CD4-positive, alpha-beta T cell (primary cell): ENCODE measurements around the gene LRP4. TPM values are rescaled to one million over a fixed set of nuclear protein-coding genes. Genes with fewer than 3 reads are reported as not detected.

Experiments used
- ATAC-seq: fragments of 200-7000 bp; cut with Tn5 transposase; one replicate; pipeline ENCODE4 v1.10.0; 2022; ENCODE audit warnings: mild to moderate bottlenecking; ENCODE audit not compliant: poor library complexity
- CTCF ChIA-PET: fragments of 350-600 bp; sonication (Branson Sonifier 250); formaldehyde crosslinking; loops from one replicate; lab custom pipeline; 2021; ENCODE audit warnings: antibody characterized with exemption, inconsistent platforms; lab: Charles Lee
- POLR2A ChIA-PET: fragments of 350-600 bp; sonication (Branson Sonifier 250); formaldehyde crosslinking; loops from one replicate; lab custom pipeline; 2021; ENCODE audit warnings: antibody characterized with exemption, inconsistent platforms; lab: Charles Lee
- DNase-seq, 14 experiments: peaks; one replicate each; pipeline ENCODE4 v3.0.0-alpha.2; 2013 to 2020; ENCODE audit warnings: mixed read lengths in 2 of 14
- H3K27ac ChIP-seq, 2 donors: one replicate each; pipeline versions ENCODE4 v1.5.1 to v1.7.0; 2013; ENCODE audit warnings: low read length in 2 of 2, low read depth in 1 of 2, mild to moderate bottlenecking in 1 of 2
- H3K27me3 ChIP-seq, 2 experiments: 1 replicate in 1 of 2; 2 replicates in 1 of 2; pipeline versions ENCODE4 v1.6.1 to v1.7.0; 2013; ENCODE audit warnings: low read length in 2 of 2, control low read depth in 1 of 2, mild to moderate bottlenecking in 1 of 2, moderate library complexity in 1 of 2; ENCODE audit not compliant: insufficient read depth in 2 of 2, control insufficient read depth in 1 of 2
- H3K36me3 ChIP-seq: one replicate; pipeline ENCODE4 v1.6.1; 2013; ENCODE audit warnings: low read length, control low read depth; ENCODE audit not compliant: insufficient read depth
- H3K4me1 ChIP-seq: one replicate; pipeline ENCODE4 v1.6.1; 2013; ENCODE audit warnings: low read length, control low read depth; ENCODE audit not compliant: insufficient read depth
- H3K4me3 ChIP-seq: one replicate; pipeline ENCODE4 v1.5.1; 2013; ENCODE audit warnings: mild to moderate bottlenecking, low read length, moderate library complexity
- H3K9me3 ChIP-seq, 2 experiments: 1 replicate in 1 of 2; 2 replicates in 1 of 2; pipeline versions ENCODE4 v1.6.1 to v1.7.0; 2013; ENCODE audit warnings: low read length in 2 of 2, mild to moderate bottlenecking in 2 of 2, control low read depth in 1 of 2, moderate library complexity in 1 of 2; ENCODE audit not compliant: control insufficient read depth in 1 of 2, insufficient read depth in 1 of 2
- H3K27ac Mint-ChIP-seq: one replicate; pipeline ENCODE4 v1.8.0; 2020; ENCODE audit warnings: mixed read lengths
- H3K27me3 Mint-ChIP-seq: one replicate; pipeline ENCODE4 v1.8.0; 2021; ENCODE audit warnings: mixed read lengths
- H3K36me3 Mint-ChIP-seq: one replicate; pipeline ENCODE4 v1.8.0; 2021; ENCODE audit warnings: low read depth, mixed read lengths
- H3K4me1 Mint-ChIP-seq: one replicate; pipeline ENCODE4 v1.8.0; 2021; ENCODE audit warnings: low read depth, mixed read lengths
- H3K4me3 Mint-ChIP-seq: one replicate; pipeline ENCODE4 v1.8.0; 2020; ENCODE audit warnings: mild to moderate bottlenecking, mixed read lengths
- H3K9me3 Mint-ChIP-seq: one replicate; pipeline ENCODE4 v1.8.0; 2020; ENCODE audit warnings: mixed read lengths
- intact Hi-C, 2 experiments: fragments of 100-400 bp; cut with DNase I in 1 of 2; cut with micrococcal nuclease in 1 of 2; formaldehyde crosslinking; loops; one replicate each; pipeline versions ENCODE4 v1.15.1 to v1.9.0; 2023 to 2025; cut with DNase I, micrococcal nuclease
- total RNA-seq, 174 experiments: library from RNA in 2 of 174; stranded (reverse) in 2 of 174; gene quantifications; one replicate each; pipeline ENCODE4 v1.2.3 and lab custom pipeline; 2021 to 2026
- TF ChIP-seq, protein P1 (sequence below): fragments of 200-600 bp; IDR thresholded peaks from one replicate; pipeline ENCODE4 v1.8.0; 2022; ENCODE audit warnings: antibody characterized with exemption, mild to moderate bottlenecking

LRP4 gene
- total RNA-seq, 2 experiments from 2014 or later, result not detected

DNA sequence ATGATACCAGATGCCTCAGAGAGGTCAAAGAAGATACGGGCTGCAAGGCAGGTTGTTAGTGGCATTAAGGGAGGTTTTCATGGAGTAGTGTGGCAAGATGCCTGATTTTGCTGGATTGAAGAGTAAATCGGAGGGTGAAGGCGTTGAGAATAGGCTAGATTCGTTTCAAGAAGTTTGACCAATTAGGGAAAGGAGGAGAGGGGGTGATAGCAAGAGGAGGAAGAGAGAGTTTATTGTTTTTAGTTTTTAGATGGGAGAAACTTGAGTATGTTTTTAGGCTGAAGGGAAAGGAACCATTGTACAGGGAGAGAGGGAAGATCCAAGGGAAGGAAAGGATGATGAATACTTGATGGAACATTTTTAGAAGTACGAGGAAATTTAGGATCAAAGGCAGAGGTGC is 34.7 kb upstream of the LRP4 start:
- Mint-ChIP-seq H3K4me3 (no peak overlapping the region), H3K36me3 (no peaks in the 10 kb centered on the region), H3K4me1 (peaks cover 9% of the 10 kb centered on the region), H3K27me3 (no peaks in the 10 kb centered on the region), H3K27ac (no peak overlapping the region), H3K9me3 (no peaks in the 10 kb centered on the region)
- CTCF ChIA-PET, result no interaction called here
- Histone ChIP-seq H3K27ac (no peak overlapping the region), H3K4me1 (no peaks in the 10 kb centered on the region), H3K9me3 (no peaks in the 10 kb centered on the region), H3K36me3 (no peaks in the 10 kb centered on the region), H3K27me3 (no peaks in the 10 kb centered on the region), H3K4me3 (no peak overlapping the region)
- DNase-seq, result no peak
- ATAC-seq, result no peak
- intact Hi-C loops, result no loop called here
- POLR2A ChIA-PET, result no interaction called here
- TF ChIP-seq, protein P1, sequence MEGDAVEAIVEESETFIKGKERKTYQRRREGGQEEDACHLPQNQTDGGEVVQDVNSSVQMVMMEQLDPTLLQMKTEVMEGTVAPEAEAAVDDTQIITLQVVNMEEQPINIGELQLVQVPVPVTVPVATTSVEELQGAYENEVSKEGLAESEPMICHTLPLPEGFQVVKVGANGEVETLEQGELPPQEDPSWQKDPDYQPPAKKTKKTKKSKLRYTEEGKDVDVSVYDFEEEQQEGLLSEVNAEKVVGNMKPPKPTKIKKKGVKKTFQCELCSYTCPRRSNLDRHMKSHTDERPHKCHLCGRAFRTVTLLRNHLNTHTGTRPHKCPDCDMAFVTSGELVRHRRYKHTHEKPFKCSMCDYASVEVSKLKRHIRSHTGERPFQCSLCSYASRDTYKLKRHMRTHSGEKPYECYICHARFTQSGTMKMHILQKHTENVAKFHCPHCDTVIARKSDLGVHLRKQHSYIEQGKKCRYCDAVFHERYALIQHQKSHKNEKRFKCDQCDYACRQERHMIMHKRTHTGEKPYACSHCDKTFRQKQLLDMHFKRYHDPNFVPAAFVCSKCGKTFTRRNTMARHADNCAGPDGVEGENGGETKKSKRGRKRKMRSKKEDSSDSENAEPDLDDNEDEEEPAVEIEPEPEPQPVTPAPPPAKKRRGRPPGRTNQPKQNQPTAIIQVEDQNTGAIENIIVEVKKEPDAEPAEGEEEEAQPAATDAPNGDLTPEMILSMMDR, result no peak

DNA sequence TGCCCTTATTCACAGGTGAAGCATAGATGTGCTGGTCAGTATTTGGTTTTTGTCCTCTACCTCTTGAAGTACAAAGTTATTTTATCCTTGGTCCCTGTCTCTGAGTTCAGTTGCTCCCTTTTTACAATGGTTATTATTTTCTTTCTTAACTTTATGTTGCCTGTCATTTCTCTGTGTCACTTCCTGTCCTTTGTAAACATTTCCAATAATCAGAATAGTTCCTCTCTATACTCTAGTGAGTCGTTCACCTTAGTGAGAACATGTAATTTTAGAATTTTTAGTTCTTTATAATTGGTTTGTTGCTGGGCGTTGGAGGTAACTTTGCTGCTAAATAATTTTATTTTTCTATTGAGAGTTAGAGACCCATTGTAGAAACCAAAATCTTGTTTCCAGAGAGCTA is 34.2 kb upstream of the LRP4 start:
- no peaks in the 10 kb centered on the region for H3K4me1 ChIP-seq
- Mint-ChIP-seq H3K4me1 (peaks cover 9% of the 10 kb centered on the region), H3K27me3 (no peaks in the 10 kb centered on the region), H3K36me3 (no peaks in the 10 kb centered on the region), H3K4me3 (no peak overlapping the region), H3K9me3 (no peaks in the 10 kb centered on the region), H3K27ac (no peak overlapping the region)
- POLR2A ChIA-PET, result no interaction called here
- intact Hi-C loops, result no loop called here
- no peaks in the 10 kb centered on the region for H3K36me3 ChIP-seq
- no peaks in the 10 kb centered on the region for H3K27me3 ChIP-seq
- no peak for DNase-seq
- CTCF ChIA-PET, result interaction anchor here (1.6 kb wide), 1 partner anchor 38 kb away, joined by 3 read pairs; no protein-coding TSS in a partner anchor
- TF ChIP-seq, protein P1, result no peak
- no peak for ATAC-seq
- H3K4me3 ChIP-seq, result no peak overlapping the region
- H3K9me3 ChIP-seq, result no peaks in the 10 kb centered on the region
- no peak overlapping the region for H3K27ac ChIP-seq

DNA sequence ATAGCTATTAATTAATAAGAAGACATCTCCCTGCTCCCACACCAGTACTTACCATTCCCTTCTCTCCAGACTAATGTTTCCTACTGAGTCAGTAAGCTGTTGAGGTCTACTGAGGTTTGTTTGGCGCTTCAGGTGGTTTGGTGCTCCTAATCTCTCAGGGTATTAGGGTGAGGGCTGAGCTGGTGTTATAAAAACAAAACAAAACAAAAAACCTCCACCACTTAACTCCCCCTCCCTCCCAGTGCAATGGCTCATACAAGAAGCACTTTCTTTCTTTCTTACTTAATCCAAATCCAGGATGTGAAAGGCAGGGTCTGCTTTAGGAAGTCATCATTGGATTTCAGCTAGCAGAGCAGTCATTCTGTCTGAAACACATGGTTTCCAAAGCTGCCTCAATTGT is 33.5 kb upstream of the LRP4 start:
- intact Hi-C loops, result no loop called here
- no peaks in the 10 kb centered on the region for H3K36me3 ChIP-seq
- TF ChIP-seq, protein P1, result no peak
- Mint-ChIP-seq H3K36me3 (no peaks in the 10 kb centered on the region), H3K27ac (no peak overlapping the region), H3K4me3 (no peak overlapping the region), H3K9me3 (no peaks in the 10 kb centered on the region), H3K4me1 (peaks cover 9% of the 10 kb centered on the region), H3K27me3 (no peaks in the 10 kb centered on the region)
- H3K4me3 ChIP-seq, result no peak overlapping the region
- CTCF ChIA-PET, result interaction anchor here (1.6 kb wide), 1 partner anchor 37 kb away, joined by 3 read pairs; no protein-coding TSS in a partner anchor
- DNase-seq (no peak), ATAC-seq (no peak)
- no peaks in the 10 kb centered on the region for H3K27me3 ChIP-seq
- H3K4me1 ChIP-seq, result no peaks in the 10 kb centered on the region
- no peak overlapping the region for H3K27ac ChIP-seq
- no peaks in the 10 kb centered on the region for H3K9me3 ChIP-seq
- POLR2A ChIA-PET, result no interaction called here
